H9 (cell line): ENCODE data around the gene TFRC. TPM values are rescaled to one million over a fixed set of nuclear protein-coding genes. Genes with fewer than 3 reads are reported as not detected.

Experiments used
- DNase-seq: peaks from one replicate; pipeline ENCODE4 v3.0.0-alpha.2; 2017
- H2AFZ ChIP-seq: one replicate; pipeline ENCODE4 v1.6.1; 2013; ENCODE audit warnings: mild to moderate bottlenecking, low read length, control low read depth, moderate library complexity
- H2AK5ac ChIP-seq: 2 replicates; pipeline ENCODE4 v1.6.1; 2013; ENCODE audit warnings: low read length, control low read depth, mixed read lengths; ENCODE audit not compliant: insufficient read length
- H2BK120ac ChIP-seq: one replicate; pipeline ENCODE4 v1.6.1; 2013; ENCODE audit warnings: low read depth, mild to moderate bottlenecking, low read length, control low read depth, inconsistent platforms; ENCODE audit not compliant: poor library complexity, severe bottlenecking
- H2BK12ac ChIP-seq: 2 replicates; pipeline ENCODE4 v1.6.1; 2013; ENCODE audit warnings: low read length, control low read depth, mixed read lengths, low read depth; ENCODE audit not compliant: insufficient read length
- H2BK15ac ChIP-seq: 2 replicates; pipeline ENCODE4 v1.6.1; 2013; ENCODE audit warnings: low read depth, low read length, control low read depth
- H2BK20ac ChIP-seq: one replicate; pipeline ENCODE4 v1.6.1; 2013; ENCODE audit warnings: low read depth, mild to moderate bottlenecking, low read length, control low read depth, inconsistent platforms; ENCODE audit not compliant: poor library complexity, severe bottlenecking
- H2BK5ac ChIP-seq: 2 replicates; pipeline ENCODE4 v1.6.1; 2013; ENCODE audit warnings: low read length, control low read depth, mixed read lengths; ENCODE audit not compliant: insufficient read length
- H3K14ac ChIP-seq: 2 replicates; pipeline ENCODE4 v1.6.1; 2013; ENCODE audit warnings: low read length, control low read depth; ENCODE audit not compliant: insufficient read depth
- H3K18ac ChIP-seq: 2 replicates; pipeline ENCODE4 v1.6.1; 2013; ENCODE audit warnings: low read depth, mild to moderate bottlenecking, mixed read lengths, low read length, control low read depth; ENCODE audit not compliant: insufficient read length
- H3K23ac ChIP-seq: 2 replicates; pipeline ENCODE4 v1.6.1; 2013; ENCODE audit warnings: low read length, control low read depth, mixed read lengths, low read depth; ENCODE audit not compliant: insufficient read length
- H3K23me2 ChIP-seq: 2 replicates; pipeline ENCODE4 v1.6.1; 2013; ENCODE audit warnings: low read depth, mild to moderate bottlenecking, mixed read lengths, low read length, control low read depth; ENCODE audit not compliant: insufficient read length, poor library complexity, severe bottlenecking
- H3K27ac ChIP-seq: 2 replicates; pipeline ENCODE4 v1.5.1; 2013; ENCODE audit warnings: low read length, control low read depth, mixed read lengths, low read depth; ENCODE audit not compliant: insufficient read length
- H3K27me3 ChIP-seq: 2 replicates; pipeline ENCODE4 v1.6.1; 2013; ENCODE audit warnings: low read length, control low read depth, inconsistent platforms; ENCODE audit not compliant: insufficient read depth
- H3K4ac ChIP-seq: 2 replicates; pipeline ENCODE4 v1.6.1; 2013; ENCODE audit warnings: low read depth, mild to moderate bottlenecking, control low read depth, inconsistent platforms, low read length, moderate library complexity
- H3K4me1 ChIP-seq: 2 replicates; pipeline ENCODE4 v1.6.1; 2013; ENCODE audit warnings: low read length, control low read depth, inconsistent platforms; ENCODE audit not compliant: insufficient read depth
- H3K4me2 ChIP-seq: 2 replicates; pipeline ENCODE4 v1.6.1; 2013; ENCODE audit warnings: low read length, control low read depth, mixed read lengths; ENCODE audit not compliant: insufficient read length, insufficient read depth
- H3K56ac ChIP-seq: 2 replicates; pipeline ENCODE4 v1.6.1; 2013; ENCODE audit warnings: low read depth, mild to moderate bottlenecking, mixed read lengths, low read length, control low read depth; ENCODE audit not compliant: insufficient read length
- H3K79me1 ChIP-seq: 2 replicates; pipeline ENCODE4 v1.6.1; 2013; ENCODE audit warnings: low read depth, mild to moderate bottlenecking, moderate library complexity, low read length, control low read depth, inconsistent platforms; ENCODE audit not compliant: insufficient read depth, poor library complexity, severe bottlenecking
- H3K79me2 ChIP-seq: 2 replicates; pipeline ENCODE4 v1.6.1; 2013; ENCODE audit warnings: low read length, control low read depth, inconsistent platforms; ENCODE audit not compliant: insufficient read depth
- H3K9ac ChIP-seq: 2 replicates; pipeline ENCODE4 v1.6.1; 2013; ENCODE audit warnings: low read length, control low read depth, mixed read lengths; ENCODE audit not compliant: insufficient read length; ENCODE audit errors: extremely low read depth
- H3K9me3 ChIP-seq: one replicate; pipeline ENCODE4 v1.6.1; 2013; ENCODE audit warnings: low read depth, low read length, inconsistent platforms; ENCODE audit not compliant: control insufficient read depth
- H3T11ph ChIP-seq: one replicate; pipeline ENCODE4 v1.6.1; 2013; ENCODE audit warnings: mild to moderate bottlenecking, low read length, control low read depth, inconsistent platforms
- H4K20me1 ChIP-seq: one replicate; pipeline ENCODE4 v1.6.1; 2013; ENCODE audit not compliant: control insufficient read depth, insufficient read length, insufficient read depth
- H4K5ac ChIP-seq: 2 replicates; pipeline ENCODE4 v1.6.1; 2013; ENCODE audit warnings: low read depth, mild to moderate bottlenecking, mixed read lengths, low read length, control low read depth; ENCODE audit not compliant: insufficient read length
- H4K8ac ChIP-seq: replicated peaks from 2 replicates; pipeline ENCODE4 v1.6.1; 2013; ENCODE audit warnings: low read length, control low read depth, mixed read lengths, low read depth; ENCODE audit not compliant: insufficient read length
- H4K91ac ChIP-seq: 2 replicates; pipeline ENCODE4 v1.6.1; 2013; ENCODE audit warnings: low read depth, mild to moderate bottlenecking, moderate library complexity, mixed read lengths, low read length, control low read depth; ENCODE audit not compliant: insufficient read length
- H3K27ac Mint-ChIP-seq, 3 experiments: 2 replicates in 2 of 3; 3 replicates in 1 of 3; pipeline ENCODE4 v1.8.0; 2020 to 2021; ENCODE audit warnings: mixed read lengths in 3 of 3, mild to moderate bottlenecking in 1 of 3, moderate library complexity in 1 of 3
- H3K27me3 Mint-ChIP-seq: 2 replicates; pipeline ENCODE4 v1.8.0; 2021; ENCODE audit warnings: low read depth, mild to moderate bottlenecking, moderate library complexity, mixed read lengths
- H3K36me3 Mint-ChIP-seq, 3 experiments: 2 replicates in 2 of 3; 3 replicates in 1 of 3; pipeline ENCODE4 v1.8.0; 2020 to 2021; ENCODE audit warnings: low read depth in 3 of 3, mixed read lengths in 3 of 3; ENCODE audit not compliant: insufficient read depth in 1 of 3
- H3K4me1 Mint-ChIP-seq, 2 experiments: 2 replicates each; pipeline ENCODE4 v1.8.0; 2020; ENCODE audit warnings: mixed read lengths in 2 of 2
- H3K4me3 Mint-ChIP-seq, 2 experiments: 2 replicates in 1 of 2; 3 replicates in 1 of 2; pipeline ENCODE4 v1.8.0; 2020 to 2021; ENCODE audit warnings: mild to moderate bottlenecking in 2 of 2, mixed read lengths in 2 of 2, moderate library complexity in 1 of 2
- H3K9me3 Mint-ChIP-seq, 2 experiments: 2 replicates in 1 of 2; 3 replicates in 1 of 2; pipeline ENCODE4 v1.8.0; 2020; ENCODE audit warnings: mild to moderate bottlenecking in 2 of 2, mixed read lengths in 2 of 2, moderate library complexity in 1 of 2
- WGBS: extraction: QIAGEN DNeasy Blood & Tissue Kit; methylation state at CpG from one replicate; pipeline ENCODE4 v1.1.7; 2013; ENCODE audit warnings: missing lambda C conversion rate, low lambda C conversion rate, mixed read lengths; ENCODE audit not compliant: insufficient read length; ENCODE audit errors: extremely low coverage; 5-methylcytosine and 5-hydroxymethylcytosine counted together
- total RNA-seq: library from RNA; stranded (reverse); gene quantifications from 2 replicates; pipeline ENCODE4 v1.2.1, GENCODE V29; 2021
- TF ChIP-seq, protein P1 (sequence below): fragments of 200-600 bp; sonication (generic); conservative IDR thresholded peaks from 3 replicates; pipeline ENCODE4 v1.8.0; 2021; ENCODE audit warnings: antibody characterized with exemption, mild to moderate bottlenecking

The TFRC gene
- total RNA-seq, 1 experiment from 2014 or later = 135 TPM

- Mint-ChIP-seq H3K36me3 (no peaks in the 10 kb centered on the region), H3K4me1 (no peaks in the 10 kb centered on the region), H3K4me3 (no peak overlapping the region), H3K9me3 (peaks cover 2 to 6% of the 10 kb centered on the region in 2 experiments; a peak in 3 of 5 replicates), H3K27ac (no peak overlapping the region), H3K27me3 (peaks cover 5% of the 10 kb centered on the region)
- H3K79me2 ChIP-seq = no peaks in the 10 kb centered on the region
- H3T11ph ChIP-seq = no peak overlapping the region
- H3K27ac ChIP-seq = no peak overlapping the region
- no peak overlapping the region for H2AK5ac ChIP-seq
- no peak overlapping the region for H3K18ac ChIP-seq
- WGBS = no CpG with 5 or more reads among the region's 4 CpGs
- no peaks in the 10 kb centered on the region for H4K20me1 ChIP-seq
- H3K9me3 ChIP-seq = no peaks in the 10 kb centered on the region
- no peak overlapping the region for H2BK120ac ChIP-seq
- no peak overlapping the region for H2AFZ ChIP-seq
- no peak overlapping the region for H3K56ac ChIP-seq
- H3K23ac ChIP-seq = no peak overlapping the region
- TF ChIP-seq, protein P1, sequence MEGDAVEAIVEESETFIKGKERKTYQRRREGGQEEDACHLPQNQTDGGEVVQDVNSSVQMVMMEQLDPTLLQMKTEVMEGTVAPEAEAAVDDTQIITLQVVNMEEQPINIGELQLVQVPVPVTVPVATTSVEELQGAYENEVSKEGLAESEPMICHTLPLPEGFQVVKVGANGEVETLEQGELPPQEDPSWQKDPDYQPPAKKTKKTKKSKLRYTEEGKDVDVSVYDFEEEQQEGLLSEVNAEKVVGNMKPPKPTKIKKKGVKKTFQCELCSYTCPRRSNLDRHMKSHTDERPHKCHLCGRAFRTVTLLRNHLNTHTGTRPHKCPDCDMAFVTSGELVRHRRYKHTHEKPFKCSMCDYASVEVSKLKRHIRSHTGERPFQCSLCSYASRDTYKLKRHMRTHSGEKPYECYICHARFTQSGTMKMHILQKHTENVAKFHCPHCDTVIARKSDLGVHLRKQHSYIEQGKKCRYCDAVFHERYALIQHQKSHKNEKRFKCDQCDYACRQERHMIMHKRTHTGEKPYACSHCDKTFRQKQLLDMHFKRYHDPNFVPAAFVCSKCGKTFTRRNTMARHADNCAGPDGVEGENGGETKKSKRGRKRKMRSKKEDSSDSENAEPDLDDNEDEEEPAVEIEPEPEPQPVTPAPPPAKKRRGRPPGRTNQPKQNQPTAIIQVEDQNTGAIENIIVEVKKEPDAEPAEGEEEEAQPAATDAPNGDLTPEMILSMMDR = no peak
- no peak overlapping the region for H2BK20ac ChIP-seq
- H3K4me2 ChIP-seq = no peak overlapping the region
- H2BK5ac ChIP-seq = no peak overlapping the region
- H2BK15ac ChIP-seq = no peak overlapping the region
- H3K79me1 ChIP-seq = no peaks in the 10 kb centered on the region
- H3K4ac ChIP-seq = no peak overlapping the region
- H3K9ac ChIP-seq = no peak overlapping the region
- H3K27me3 ChIP-seq = no peaks in the 10 kb centered on the region
- no peak overlapping the region for H3K14ac ChIP-seq
- no peaks in the 10 kb centered on the region for H3K23me2 ChIP-seq
- no peak overlapping the region for H4K8ac ChIP-seq
- no peak overlapping the region for H4K5ac ChIP-seq
- no peak for DNase-seq
- H2BK12ac ChIP-seq = no peak overlapping the region
- no peak overlapping the region for H4K91ac ChIP-seq
- no peaks in the 10 kb centered on the region for H3K4me1 ChIP-seq
Observed at GRCh38 chr3:196012481-196012880, 69.4 kb downstream of the TFRC start.
